Muscle layer of duodenum (tissue), 2 donors: ENCODE data around the gene TBC1D2B.
"Not testable (repeated sequence)": the region's sequence is repeated elsewhere in the genome, so short reads cannot be mapped to it uniquely, and the experiment has no call there.

ENCODE experiments used
- H3K27ac ChIP-seq: one replicate; pipeline ENCODE4 v1.7.0; 2013; ENCODE audit warnings: mild to moderate bottlenecking, low read length
- H3K27me3 ChIP-seq: one replicate; pipeline ENCODE4 v1.7.0; 2013; ENCODE audit warnings: low read depth, mild to moderate bottlenecking, control low read depth, low read length
- H3K36me3 ChIP-seq, 2 donors: one replicate each; pipeline ENCODE4 v1.7.0; 2013; ENCODE audit warnings: low read length in 2 of 2, control low read depth in 1 of 2, mild to moderate bottlenecking in 1 of 2; ENCODE audit not compliant: insufficient read depth in 2 of 2, control insufficient read depth in 1 of 2
- H3K4me1 ChIP-seq, 2 donors: one replicate each; pipeline ENCODE4 v1.7.0; 2013; ENCODE audit warnings: low read length in 2 of 2, mild to moderate bottlenecking in 2 of 2, control low read depth in 1 of 2, moderate library complexity in 1 of 2; ENCODE audit not compliant: insufficient read depth in 2 of 2, control insufficient read depth in 1 of 2
- H3K4me3 ChIP-seq, 2 donors: one replicate each; pipeline ENCODE4 v1.7.0; 2013; ENCODE audit warnings: low read length in 2 of 2, low read depth in 1 of 2, mild to moderate bottlenecking in 1 of 2
- H3K9me3 ChIP-seq, 2 donors: one replicate each; pipeline ENCODE4 v1.7.0; 2013; ENCODE audit warnings: low read length in 2 of 2, control low read depth in 1 of 2, mild to moderate bottlenecking in 1 of 2; ENCODE audit not compliant: control insufficient read depth in 1 of 2
- donor health status: healthy.

Gene TBC1D2B

DNA sequence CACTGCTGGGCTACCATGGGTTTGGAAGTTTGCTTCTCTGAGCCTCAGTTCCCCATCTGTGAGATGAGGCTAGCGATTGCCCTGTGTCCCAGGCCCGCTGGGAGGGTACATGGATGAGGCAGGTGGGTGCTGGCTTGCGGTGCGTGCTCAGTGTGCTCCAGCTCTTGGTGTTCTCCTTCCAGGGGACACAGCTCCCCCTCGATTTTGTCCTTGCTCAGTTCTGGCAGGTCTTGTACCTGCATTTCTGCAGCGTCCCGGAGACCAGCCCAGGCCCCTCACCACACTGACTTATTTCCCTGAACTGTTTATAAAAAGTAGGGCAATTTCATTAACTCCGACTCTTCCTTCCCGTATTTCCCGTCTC lies 95.4 kb downstream of the TBC1D2B start:
- H3K9me3 ChIP-seq = no peaks in the 10 kb centered on the region
- H3K27ac ChIP-seq = no peak overlapping the region
- H3K4me1 ChIP-seq = peaks cover 0 to 4% of the 10 kb centered on the region in 2 donors
- H3K36me3 ChIP-seq = no peaks in the 10 kb centered on the region
- no peaks in the 10 kb centered on the region for H3K27me3 ChIP-seq
- no peak overlapping the region for H3K4me3 ChIP-seq

DNA sequence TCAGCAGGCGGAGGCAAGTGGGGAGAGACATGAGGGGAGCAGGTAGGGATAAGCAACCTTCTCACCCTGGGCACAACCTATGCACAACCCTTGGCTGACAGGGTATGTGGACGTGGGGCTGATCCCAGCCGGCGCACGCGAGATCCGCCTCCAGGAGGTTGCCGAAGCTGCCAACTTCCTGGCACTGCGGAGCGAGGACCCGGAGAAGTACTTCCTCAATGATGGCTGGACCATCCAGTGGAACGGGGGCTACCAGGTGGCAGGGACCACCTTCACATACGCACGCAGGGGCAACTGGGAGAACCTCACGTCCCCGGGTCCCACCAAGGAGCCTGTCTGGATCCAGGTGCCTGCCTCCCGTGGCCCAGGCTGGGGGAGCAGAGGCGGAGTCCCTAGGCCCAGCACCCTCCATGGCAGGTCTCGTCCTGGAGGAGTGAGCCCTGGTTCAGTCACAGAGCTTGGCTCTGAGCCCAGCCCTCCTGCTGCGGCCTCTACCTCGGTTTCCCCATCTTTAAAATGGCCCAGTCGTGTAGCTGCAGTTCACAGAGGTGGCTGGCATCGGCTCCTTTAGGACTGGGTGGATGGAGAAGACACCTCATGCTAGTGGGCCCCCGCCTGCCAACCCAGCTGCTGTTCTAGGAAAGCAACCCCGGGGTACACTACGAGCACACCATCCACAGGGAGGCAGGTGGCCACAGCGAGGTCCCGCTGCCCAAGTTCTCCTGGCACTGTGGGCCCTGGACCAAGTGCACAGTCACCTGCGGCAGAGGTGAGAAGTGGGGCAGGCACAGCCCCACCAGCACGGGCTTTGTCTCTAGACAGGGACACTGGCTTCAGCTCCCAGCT lies 96.0 kb downstream of the TBC1D2B start:
- no peak overlapping the region for H3K4me3 ChIP-seq
- no peaks in the 10 kb centered on the region for H3K9me3 ChIP-seq
- no peak overlapping the region for H3K27ac ChIP-seq
- no peaks in the 10 kb centered on the region for H3K27me3 ChIP-seq
- H3K4me1 ChIP-seq = no peaks in the 10 kb centered on the region
- no peaks in the 10 kb centered on the region for H3K36me3 ChIP-seq

DNA sequence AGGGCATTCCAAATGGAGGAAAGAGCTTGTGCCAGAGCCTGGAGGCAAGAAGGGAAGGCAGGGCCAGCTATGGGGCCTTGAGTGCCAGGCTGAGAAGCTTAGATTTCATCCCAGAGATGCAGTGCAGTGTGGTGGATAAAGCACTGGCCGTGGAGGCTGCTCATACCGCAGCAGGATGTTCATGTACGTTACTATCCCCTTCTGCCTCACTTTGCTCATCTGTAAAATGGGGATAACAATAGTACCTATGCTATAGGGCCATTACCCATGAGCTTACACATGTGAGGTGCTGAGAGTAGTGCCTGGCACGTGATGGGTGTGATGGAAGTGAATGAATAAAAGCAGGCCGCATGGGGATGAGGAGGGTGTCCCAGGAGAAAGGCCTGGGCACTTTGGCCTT lies 96.8 kb downstream of the TBC1D2B start:
- not testable (repeated sequence) for H3K36me3 ChIP-seq, H3K4me3 ChIP-seq, H3K9me3 ChIP-seq, H3K27ac ChIP-seq, H3K4me1 ChIP-seq, H3K27me3 ChIP-seq

DNA sequence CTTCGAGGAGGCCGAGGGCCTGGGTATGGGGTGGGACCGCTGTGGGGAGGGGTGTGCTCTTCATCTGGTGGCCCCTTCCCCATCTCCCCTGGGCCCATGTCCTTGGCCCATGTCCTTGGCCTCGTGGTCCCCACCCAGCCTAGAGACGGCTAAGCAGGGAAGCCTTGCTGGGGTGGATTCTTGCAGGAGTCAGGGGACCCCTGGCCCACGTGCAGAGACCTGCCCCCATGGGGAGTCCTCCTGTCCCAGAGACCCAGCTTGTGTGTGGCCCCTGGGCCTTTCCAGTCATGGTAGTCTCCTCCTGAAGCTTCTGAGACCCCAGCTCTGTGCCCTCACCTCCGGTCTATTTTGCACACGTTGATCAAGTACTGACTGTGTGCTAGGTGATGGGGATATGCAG lies 97.4 kb downstream of the TBC1D2B start:
- H3K4me3 ChIP-seq = no peak overlapping the region
- H3K9me3 ChIP-seq = no peaks in the 10 kb centered on the region
- no peaks in the 10 kb centered on the region for H3K36me3 ChIP-seq
- no peak overlapping the region for H3K27ac ChIP-seq
- peaks cover 0 to 7% of the 10 kb centered on the region in 2 donors for H3K4me1 ChIP-seq
- no peaks in the 10 kb centered on the region for H3K27me3 ChIP-seq

DNA sequence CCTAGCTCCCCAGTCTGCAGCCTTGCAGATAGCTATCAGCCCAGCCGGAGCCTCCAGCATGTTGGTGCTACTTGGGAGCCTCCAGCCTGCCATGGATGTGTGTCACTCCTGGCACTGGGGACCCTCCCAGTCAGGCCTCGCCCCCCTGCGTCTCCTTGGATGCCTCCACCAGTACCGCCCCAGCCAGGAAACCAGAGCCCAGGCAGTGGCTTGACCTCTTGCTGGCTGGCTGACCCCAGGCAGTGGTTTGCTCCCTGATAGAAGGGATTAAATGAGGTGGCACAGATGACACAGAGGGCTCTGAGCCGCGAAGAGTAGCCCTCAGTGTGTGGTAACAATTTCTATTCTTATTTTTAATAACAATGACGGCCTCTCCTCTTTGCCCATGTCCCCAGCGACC lies 98.4 kb downstream of the TBC1D2B start:
- not testable (repeated sequence) for H3K27ac ChIP-seq, H3K9me3 ChIP-seq, H3K36me3 ChIP-seq, H3K4me3 ChIP-seq, H3K27me3 ChIP-seq
- H3K4me1 ChIP-seq = peaks cover 0 to 17% of the 10 kb centered on the region in 2 donors

DNA sequence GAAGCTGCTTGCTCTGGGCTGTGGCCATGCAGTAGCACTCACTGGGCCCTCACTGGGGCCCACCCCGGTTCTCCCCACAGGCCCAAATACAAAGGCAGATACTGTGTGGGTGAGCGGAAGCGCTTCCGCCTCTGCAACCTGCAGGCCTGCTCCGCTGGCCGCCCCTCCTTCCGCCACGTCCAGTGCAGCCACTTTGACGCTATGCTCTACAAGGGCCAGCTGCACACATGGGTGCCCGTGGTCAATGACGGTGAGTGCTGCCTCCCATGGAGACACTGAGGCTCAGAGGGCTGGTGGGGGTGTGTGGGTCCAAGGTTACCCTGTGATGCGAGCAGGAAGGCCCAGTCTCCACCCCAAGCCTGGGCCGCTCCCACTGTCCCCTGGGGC lies 98.8 kb downstream of the TBC1D2B start:
- not testable (repeated sequence) for H3K36me3 ChIP-seq, H3K27me3 ChIP-seq, H3K9me3 ChIP-seq, H3K4me3 ChIP-seq, H3K27ac ChIP-seq
- peaks cover 0 to 21% of the 10 kb centered on the region in 2 donors for H3K4me1 ChIP-seq

DNA sequence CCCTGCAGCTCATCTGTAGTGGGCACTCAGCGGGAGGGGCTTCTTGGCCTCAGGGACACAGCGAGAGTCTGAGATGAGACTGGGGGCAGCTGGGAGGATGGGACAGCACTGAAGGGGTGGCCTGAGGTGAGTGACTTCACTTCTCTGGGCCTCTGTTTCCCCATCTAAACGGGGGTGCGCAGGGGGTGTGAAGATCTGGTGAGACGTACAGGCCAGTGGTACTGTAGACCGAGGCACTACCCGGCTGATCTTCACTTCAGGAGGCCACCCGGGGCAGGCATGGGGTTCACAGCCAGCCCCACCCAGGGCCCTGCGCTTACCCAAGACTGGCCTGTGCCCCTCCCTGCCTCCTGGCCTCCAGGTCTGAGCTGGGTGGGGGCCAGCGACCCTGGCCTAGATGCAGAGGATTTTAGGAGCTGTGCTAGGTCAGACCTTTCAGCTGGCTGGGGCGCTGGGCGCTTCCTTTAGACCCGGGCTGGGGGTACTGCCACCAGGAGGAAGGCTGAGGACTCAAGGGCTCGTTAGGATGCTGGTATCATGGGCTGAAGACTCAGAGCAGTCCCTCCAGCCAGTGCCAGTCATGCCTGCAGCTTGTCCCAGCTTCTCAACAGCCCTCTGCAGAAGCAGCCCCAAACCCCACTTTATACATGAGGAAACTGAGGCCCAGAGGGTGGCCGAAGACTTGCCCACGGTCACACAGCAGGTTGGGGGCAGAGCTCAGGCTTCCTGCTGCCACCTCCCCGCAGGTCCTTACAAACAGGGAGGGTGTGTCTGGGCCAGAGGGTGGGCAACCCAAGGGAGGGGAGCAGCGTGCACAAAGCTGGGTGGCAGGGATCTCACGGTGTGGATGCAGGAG lies 99.4 kb downstream of the TBC1D2B start:
- H3K9me3 ChIP-seq, H3K27me3 ChIP-seq, H3K4me3 ChIP-seq, H3K36me3 ChIP-seq, H3K27ac ChIP-seq: not testable (repeated sequence)
- peaks cover 0 to 22% of the 10 kb centered on the region in 2 donors for H3K4me1 ChIP-seq

DNA sequence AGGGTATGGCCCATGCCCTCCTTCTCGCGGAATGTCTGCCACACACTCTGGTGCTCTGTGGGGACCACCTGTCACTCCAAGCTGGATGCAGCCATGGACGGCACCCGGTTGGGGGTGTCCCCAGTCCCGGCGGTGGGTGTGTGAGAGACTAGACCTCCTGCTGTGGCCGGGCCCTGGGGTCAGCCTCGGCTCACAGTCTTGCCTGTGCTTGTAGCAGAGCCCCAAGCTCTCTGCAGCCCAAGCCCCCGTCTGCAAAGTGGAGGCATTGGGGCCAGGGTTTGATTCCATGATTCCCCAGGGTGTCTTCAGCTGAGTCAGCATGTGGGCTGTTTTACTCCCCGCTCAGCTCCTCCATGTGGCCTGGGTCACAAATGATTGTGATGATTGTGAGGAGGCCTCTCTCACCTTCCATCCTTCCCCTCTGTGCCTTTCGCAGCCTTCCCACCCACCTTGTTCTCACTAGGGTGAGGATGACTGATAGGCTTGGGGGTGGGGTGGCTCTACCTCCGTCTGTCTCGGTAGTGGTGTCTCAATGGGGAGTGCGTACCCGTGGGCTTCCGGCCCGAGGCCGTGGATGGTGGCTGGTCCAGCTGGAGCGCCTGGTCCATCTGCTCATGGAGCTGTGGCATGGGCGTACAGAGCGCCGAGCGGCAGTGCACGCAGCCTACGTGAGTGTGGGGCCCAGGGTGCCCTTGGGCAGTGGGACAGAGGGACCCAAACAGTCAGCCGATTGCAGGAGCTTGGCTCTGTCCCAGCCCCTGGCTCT lies 100.6 kb downstream of the TBC1D2B start:
- H3K4me3 ChIP-seq = not testable (repeated sequence)

DNA sequence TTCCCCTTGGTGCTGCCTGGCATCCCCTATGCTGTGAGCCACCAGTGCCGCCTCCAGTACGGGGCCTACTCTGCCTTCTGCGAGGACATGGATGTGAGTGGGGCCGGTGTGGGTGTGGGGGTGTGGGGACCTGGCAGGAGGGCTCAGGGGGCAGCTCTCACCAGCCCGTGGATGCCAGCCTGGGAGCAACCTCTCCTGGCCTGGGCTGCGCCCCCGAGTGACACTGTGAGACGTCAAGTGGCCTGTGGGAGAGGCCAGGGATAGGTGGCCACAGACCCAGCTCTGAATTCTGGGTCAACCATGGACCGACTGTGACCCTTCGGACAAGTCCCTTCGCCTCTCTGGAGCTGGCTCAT lies 101.4 kb downstream of the TBC1D2B start:
- not testable (repeated sequence) for H3K4me3 ChIP-seq

More for the DNA sequence above, 100.6 kb downstream of the TBC1D2B start:
- not testable (repeated sequence) for H3K27me3 ChIP-seq, H3K36me3 ChIP-seq, H3K27ac ChIP-seq, H3K9me3 ChIP-seq
- peaks cover 0 to 22% of the 10 kb centered on the region in 2 donors for H3K4me1 ChIP-seq

DNA sequence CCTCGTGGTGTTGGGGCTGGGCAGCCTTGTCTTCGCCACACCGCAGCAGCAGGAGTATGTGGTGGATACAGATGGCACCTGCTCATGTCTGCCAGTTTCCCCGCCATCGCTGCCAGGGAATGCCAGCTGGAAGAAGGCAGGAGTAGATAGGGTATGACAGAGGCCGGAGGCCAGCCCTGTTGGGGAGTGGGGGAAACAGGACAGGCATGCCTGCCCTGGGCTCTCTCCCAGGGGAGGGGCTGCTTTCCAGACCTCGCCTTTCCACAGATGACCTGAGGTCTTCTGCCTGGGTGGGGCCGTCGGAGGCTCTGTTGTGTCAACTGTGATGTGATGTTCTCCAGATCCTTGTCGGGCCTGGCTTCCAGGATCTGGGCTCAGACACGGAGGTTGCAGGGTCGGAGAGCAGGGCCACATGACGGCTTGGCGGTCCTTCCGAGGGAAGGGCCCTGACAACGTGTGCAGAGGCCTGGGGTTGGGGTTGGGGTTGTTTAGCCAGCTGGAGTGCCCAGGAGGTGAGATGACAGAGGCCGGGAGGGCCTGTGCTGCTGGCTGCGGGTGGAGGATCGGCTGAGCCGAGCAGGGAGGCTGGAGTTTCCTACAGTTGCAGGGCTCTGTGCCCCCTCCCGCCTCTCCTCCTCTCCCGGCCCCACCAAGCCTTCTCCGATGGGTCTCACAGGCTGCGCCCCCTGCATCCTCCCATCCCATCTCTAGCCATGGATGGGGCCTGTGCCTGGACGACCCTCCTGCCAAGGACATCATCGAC lies 102.0 kb downstream of the TBC1D2B start:
- no peaks in the 10 kb centered on the region for H3K36me3 ChIP-seq
- no peak overlapping the region for H3K27ac ChIP-seq
- H3K9me3 ChIP-seq = no peaks in the 10 kb centered on the region

More for the DNA sequence above, 101.4 kb downstream of the TBC1D2B start:
- H3K27me3 ChIP-seq, H3K9me3 ChIP-seq, H3K36me3 ChIP-seq, H3K27ac ChIP-seq: not testable (repeated sequence)
- H3K4me1 ChIP-seq = peaks cover 0 to 22% of the 10 kb centered on the region in 2 donors

More for the DNA sequence above, 102.0 kb downstream of the TBC1D2B start:
- Histone ChIP-seq H3K27me3 (no peaks in the 10 kb centered on the region), H3K4me3 (no peak overlapping the region), H3K4me1 (peaks cover 0 to 22% of the 10 kb centered on the region in 2 donors)
